Suprapubic skin (tissue), 4 donors: ENCODE measurements around the gene SRPRA. TPM values are rescaled to one million over a fixed set of nuclear protein-coding genes. Genes with fewer than 3 reads are reported as not detected.

Experiments used
- DNase-seq, 2 donors: peaks; one replicate each; pipeline ENCODE4 v3.0.0-alpha.2; 2019; ENCODE audit warnings: low spot score in 2 of 2
- H3K27ac ChIP-seq: fragments of 200-600 bp; sonication (generic); one replicate; pipeline ENCODE4 v1.5.1; 2019
- H3K27me3 ChIP-seq: fragments of 200-600 bp; sonication (generic); one replicate; pipeline ENCODE4 v1.5.1; 2019
- H3K36me3 ChIP-seq: fragments of 200-600 bp; sonication (generic); one replicate; pipeline ENCODE4 v1.5.1; 2019
- H3K4me1 ChIP-seq: fragments of 200-600 bp; sonication (generic); one replicate; pipeline ENCODE4 v1.5.1; 2019
- H3K4me3 ChIP-seq: fragments of 200-600 bp; sonication (generic); one replicate; pipeline ENCODE4 v1.5.1; 2019; ENCODE audit warnings: mild to moderate bottlenecking
- H3K9me3 ChIP-seq: fragments of 200-600 bp; sonication (generic); one replicate; pipeline ENCODE4 v1.5.1; 2019
- CTCF ChIP-seq, 2 donors: fragments of 200-600 bp in 1 of 2; fragments of 450-650 bp in 1 of 2; sonication (generic) in 1 of 2; IDR thresholded peaks; one replicate each; pipeline ENCODE4 v1.5.1; 2016 to 2019; ENCODE audit warnings: antibody characterized with exemption in 2 of 2, mild to moderate bottlenecking in 1 of 2, moderate library complexity in 1 of 2
- EP300 ChIP-seq: sonication (generic); formaldehyde crosslinking; IDR thresholded peaks from one replicate; pipeline ENCODE4 v1.6.1; 2017; ENCODE audit warnings: antibody characterized with exemption
- POLR2A ChIP-seq, 2 donors: fragments of 450-650 bp; IDR thresholded peaks; one replicate each; pipeline ENCODE4 v1.6.1; 2017; ENCODE audit warnings: antibody characterized with exemption in 2 of 2, mild to moderate bottlenecking in 2 of 2, moderate library complexity in 2 of 2
- POLR2AphosphoS5 ChIP-seq, 3 donors: sonication (generic); formaldehyde crosslinking; IDR thresholded peaks; one replicate each; pipeline ENCODE4 v1.6.1; 2017; ENCODE audit warnings: antibody characterized with exemption in 3 of 3
- WGBS: methylation state at CpG from one replicate; pipeline ENCODE4 v1.1.5; 2018; 5-methylcytosine and 5-hydroxymethylcytosine counted together
- total RNA-seq, 4 donors: library from RNA; depleted of rRNA; stranded (reverse); fragments of >200 nt; gene quantifications; one replicate each; pipeline ENCODE4 v1.1.0, GENCODE V29; 2016

Gene SRPRA
- total RNA-seq, 4 donors from 2014 or later: 84.9 to 108 (median 97.0) TPM

- WGBS: 80% methylated on average over 1 of the region's 1 CpG
- H3K36me3 ChIP-seq: peaks cover 23% of the 10 kb centered on the region
- no peaks in the 10 kb centered on the region for H3K9me3 ChIP-seq
- H3K4me3 ChIP-seq: no peak overlapping the region
- H3K27ac ChIP-seq: no peak overlapping the region
- no peak for TF ChIP-seq CTCF (IDR thresholded peaks at IDR 0.05)
- TF ChIP-seq POLR2AphosphoS5 (IDR thresholded peaks at IDR 0.05): no peak
- no peak for TF ChIP-seq POLR2A (IDR thresholded peaks at IDR 0.05)
- TF ChIP-seq EP300: no peak
- no peaks in the 10 kb centered on the region for H3K27me3 ChIP-seq
- H3K4me1 ChIP-seq: no peaks in the 10 kb centered on the region
- DNase-seq: no peak
Observed at GRCh38 chr11:126254819-126255218, 13.9 kb downstream of the SRPRA start.

- H3K4me1 ChIP-seq: no peaks in the 10 kb centered on the region
- peaks cover 26% of the 10 kb centered on the region for H3K36me3 ChIP-seq
- TF ChIP-seq EP300 (no peak), POLR2A (IDR thresholded peaks at IDR 0.05) (no peak), CTCF (IDR thresholded peaks at IDR 0.05) (no peak), POLR2AphosphoS5 (IDR thresholded peaks at IDR 0.05) (no peak)
- H3K27me3 ChIP-seq: no peaks in the 10 kb centered on the region
- 87% methylated on average over 4 of the region's 4 CpGs for WGBS
- no peak overlapping the region for H3K4me3 ChIP-seq
- DNase-seq: no peak
- H3K27ac ChIP-seq: no peak overlapping the region
- no peaks in the 10 kb centered on the region for H3K9me3 ChIP-seq
Observed at GRCh38 chr11:126253265-126253664, 15.4 kb downstream of the SRPRA start.

DNA sequence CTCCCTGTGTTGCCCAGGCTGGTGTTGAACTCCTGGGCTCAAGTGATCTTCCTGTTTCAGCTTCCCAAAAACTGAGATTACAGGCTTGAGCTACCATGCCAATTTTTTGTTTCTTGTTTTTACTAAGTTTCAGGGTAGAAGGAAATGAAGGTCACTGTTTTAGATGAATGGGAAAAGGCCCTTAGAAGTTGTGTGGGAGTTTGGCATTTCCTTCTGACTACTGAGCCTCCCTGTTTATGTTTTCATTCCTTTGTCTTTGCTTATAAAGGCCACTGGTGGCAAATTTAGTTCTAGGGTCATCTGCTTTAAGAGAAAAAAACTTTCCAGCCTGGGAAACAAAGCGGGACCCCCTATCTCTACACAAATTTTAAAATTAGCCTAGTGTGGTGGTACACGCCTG, 22.1 kb downstream of the SRPRA start:
- no peak overlapping the region for H3K4me3 ChIP-seq
- no peaks in the 10 kb centered on the region for H3K9me3 ChIP-seq
- TF ChIP-seq POLR2AphosphoS5 (IDR thresholded peaks at IDR 0.05) (no peak), EP300 (no peak), POLR2A (IDR thresholded peaks at IDR 0.05) (no peak), CTCF (IDR thresholded peaks at IDR 0.05) (no peak)
- no peaks in the 10 kb centered on the region for H3K4me1 ChIP-seq
- 81% methylated on average over 2 of the region's 2 CpGs for WGBS
- H3K27ac ChIP-seq: no peak overlapping the region
- DNase-seq: no peak
- no peaks in the 10 kb centered on the region for H3K27me3 ChIP-seq
- peaks cover 32% of the 10 kb centered on the region for H3K36me3 ChIP-seq

DNA sequence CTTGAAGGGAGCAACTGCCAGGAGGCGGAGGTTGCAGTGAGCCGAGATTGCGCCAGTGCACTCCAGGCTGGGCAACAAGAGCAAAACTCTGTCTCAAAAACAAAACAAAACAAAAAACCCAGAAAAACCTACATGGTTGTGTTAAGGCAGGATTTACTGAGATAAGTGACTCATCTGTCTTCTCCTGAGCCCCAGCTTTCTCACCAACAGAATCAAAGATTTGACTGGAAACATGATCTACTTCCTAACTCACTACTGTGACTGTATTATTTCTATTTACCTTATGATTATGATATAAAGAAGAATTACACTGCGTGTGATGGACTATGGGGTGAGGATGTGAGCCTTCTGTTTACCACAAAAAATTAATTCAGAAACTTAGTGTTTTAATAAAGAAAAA, 35.3 kb downstream of the SRPRA start:
- H3K27ac ChIP-seq: no peak overlapping the region
- 84% methylated on average over 4 of the region's 4 CpGs for whole genome bisulfite sequencing
- H3K27me3 ChIP-seq: no peaks in the 10 kb centered on the region
- no peaks in the 10 kb centered on the region for H3K9me3 ChIP-seq
- no peaks in the 10 kb centered on the region for H3K4me1 ChIP-seq
- no peak for TF ChIP-seq POLR2AphosphoS5 (IDR thresholded peaks at IDR 0.05)
- TF ChIP-seq CTCF (IDR thresholded peaks at IDR 0.05): no peak
- no peak for TF ChIP-seq POLR2A (IDR thresholded peaks at IDR 0.05)
- TF ChIP-seq EP300: no peak
- H3K4me3 ChIP-seq: no peak overlapping the region
- peaks cover 21% of the 10 kb centered on the region for H3K36me3 ChIP-seq
- no peak for DNase-seq

DNA sequence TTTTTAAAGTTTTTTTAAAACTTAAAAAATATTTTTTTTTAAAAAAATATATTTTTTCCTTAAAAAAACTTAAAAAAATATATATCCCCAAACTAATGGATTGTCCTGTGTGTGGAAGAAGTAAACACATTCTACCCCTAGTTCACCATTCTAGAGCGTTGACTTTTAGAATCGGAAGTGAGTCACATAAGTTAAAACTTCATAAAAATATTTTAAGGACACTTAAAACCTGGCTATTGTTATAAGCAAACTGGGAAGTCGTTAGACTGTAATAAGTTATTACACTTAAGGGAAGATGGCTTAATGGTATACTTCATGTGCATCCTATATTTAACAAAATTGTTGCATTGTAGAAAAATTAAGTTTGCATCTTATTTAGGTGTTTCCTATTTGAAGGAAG, 36.0 kb downstream of the SRPRA start:
- H3K27me3 ChIP-seq: no peaks in the 10 kb centered on the region
- WGBS: 88% methylated on average over 3 of the region's 3 CpGs
- TF ChIP-seq CTCF (IDR thresholded peaks at IDR 0.05): no peak
- TF ChIP-seq POLR2AphosphoS5 (IDR thresholded peaks at IDR 0.05): no peak
- no peak for TF ChIP-seq POLR2A (IDR thresholded peaks at IDR 0.05)
- no peak for TF ChIP-seq EP300
- no peak overlapping the region for H3K27ac ChIP-seq
- H3K4me3 ChIP-seq: no peak overlapping the region
- H3K36me3 ChIP-seq: peaks cover 16% of the 10 kb centered on the region
- H3K4me1 ChIP-seq: no peaks in the 10 kb centered on the region
- H3K9me3 ChIP-seq: no peaks in the 10 kb centered on the region
- no peak for DNase-seq
